ENCODE results near the gene USP49.

USP49 gene

GRCh38 chr6:41859356-41859755 is 35.8 kb downstream of the USP49 start:
- Mint-ChIP-seq H3K4me1 (ENCODE audit: low read depth) (no peaks in the 10 kb centered on the region), H3K27ac (no peak overlapping the region), H3K36me3 (no peaks in the 10 kb centered on the region), H3K4me3 (no peak overlapping the region), H3K9me3 (ENCODE audit: low read depth) (no peaks in the 10 kb centered on the region), H3K27me3 (no peaks in the 10 kb centered on the region)

GRCh38 chr6:41858703-41859102 is 36.5 kb downstream of the USP49 start:
- H3K4me3 Mint-ChIP-seq: no peak overlapping the region
- H3K4me1 Mint-ChIP-seq (ENCODE audit: low read depth): no peaks in the 10 kb centered on the region
- H3K27ac Mint-ChIP-seq: no peak overlapping the region
- no peaks in the 10 kb centered on the region for H3K36me3 Mint-ChIP-seq
- H3K27me3 Mint-ChIP-seq: no peaks in the 10 kb centered on the region
- no peaks in the 10 kb centered on the region for H3K9me3 Mint-ChIP-seq (ENCODE audit: low read depth)

GRCh38 chr6:41850861-41851260 is 44.3 kb downstream of the USP49 start:
- Mint-ChIP-seq H3K27ac (no peak overlapping the region), H3K9me3 (ENCODE audit: low read depth) (no peaks in the 10 kb centered on the region), H3K27me3 (no peaks in the 10 kb centered on the region), H3K36me3 (no peaks in the 10 kb centered on the region), H3K4me1 (ENCODE audit: low read depth) (peaks cover 6% of the 10 kb centered on the region), H3K4me3 (no peak overlapping the region)

GRCh38 chr6:41846666-41847237 is 48.4 kb downstream of the USP49 start:
- no peak overlapping the region for H3K27ac Mint-ChIP-seq
- no peaks in the 10 kb centered on the region for H3K36me3 Mint-ChIP-seq
- H3K27me3 Mint-ChIP-seq: no peaks in the 10 kb centered on the region
- no peaks in the 10 kb centered on the region for H3K9me3 Mint-ChIP-seq (ENCODE audit: low read depth)
- H3K4me3 Mint-ChIP-seq: no peak overlapping the region
- peaks cover 6% of the 10 kb centered on the region for H3K4me1 Mint-ChIP-seq (ENCODE audit: low read depth)

- H3K27me3 Mint-ChIP-seq: no peaks in the 10 kb centered on the region
- H3K4me1 Mint-ChIP-seq (ENCODE audit: low read depth): peaks cover 6% of the 10 kb centered on the region
- no peaks in the 10 kb centered on the region for H3K9me3 Mint-ChIP-seq (ENCODE audit: low read depth)
- H3K27ac Mint-ChIP-seq: no peak overlapping the region
- no peaks in the 10 kb centered on the region for H3K36me3 Mint-ChIP-seq
- H3K4me3 Mint-ChIP-seq: no peak overlapping the region
Observed at GRCh38 chr6:41843178-41843577, 52.0 kb downstream of the USP49 start.

- Mint-ChIP-seq H3K9me3 (ENCODE audit: low read depth) (no peaks in the 10 kb centered on the region), H3K4me1 (ENCODE audit: low read depth) (peaks cover 4% of the 10 kb centered on the region), H3K4me3 (no peak overlapping the region), H3K27ac (no peak overlapping the region), H3K36me3 (no peaks in the 10 kb centered on the region), H3K27me3 (no peaks in the 10 kb centered on the region)
Observed at GRCh38 chr6:41840326-41840725, 54.8 kb downstream of the USP49 start.

GRCh38 chr6:41836660-41837052 is 58.5 kb downstream of the USP49 start:
- Mint-ChIP-seq H3K27ac (no peak overlapping the region), H3K4me3 (no peak overlapping the region), H3K4me1 (ENCODE audit: low read depth) (peaks cover 6% of the 10 kb centered on the region), H3K36me3 (peaks cover 4% of the 10 kb centered on the region), H3K9me3 (ENCODE audit: low read depth) (no peaks in the 10 kb centered on the region), H3K27me3 (no peaks in the 10 kb centered on the region)

GRCh38 chr6:41836022-41836659 is 59.0 kb downstream of the USP49 start:
- Mint-ChIP-seq H3K27me3 (no peaks in the 10 kb centered on the region), H3K27ac (no peak overlapping the region), H3K36me3 (peaks cover 6% of the 10 kb centered on the region), H3K4me1 (ENCODE audit: low read depth) (peaks cover 6% of the 10 kb centered on the region), H3K4me3 (no peak overlapping the region), H3K9me3 (ENCODE audit: low read depth) (no peaks in the 10 kb centered on the region)

GRCh38 chr6:41832263-41832662 is 62.9 kb downstream of the USP49 start:
- H3K27ac Mint-ChIP-seq: no peak overlapping the region
- H3K4me3 Mint-ChIP-seq: no peak overlapping the region
- H3K9me3 Mint-ChIP-seq (ENCODE audit: low read depth): no peaks in the 10 kb centered on the region
- peaks cover 6% of the 10 kb centered on the region for H3K4me1 Mint-ChIP-seq (ENCODE audit: low read depth)
- peaks cover 6% of the 10 kb centered on the region for H3K36me3 Mint-ChIP-seq
- H3K27me3 Mint-ChIP-seq: no peaks in the 10 kb centered on the region

- H3K4me1 Mint-ChIP-seq (ENCODE audit: low read depth): no peaks in the 10 kb centered on the region
- H3K36me3 Mint-ChIP-seq: peaks cover under 1% of the 10 kb centered on the region
- H3K4me3 Mint-ChIP-seq: no peak overlapping the region
- H3K27me3 Mint-ChIP-seq: no peaks in the 10 kb centered on the region
- no peaks in the 10 kb centered on the region for H3K9me3 Mint-ChIP-seq (ENCODE audit: low read depth)
- no peak overlapping the region for H3K27ac Mint-ChIP-seq
Observed at GRCh38 chr6:41826343-41827022, 68.7 kb downstream of the USP49 start.

GRCh38 chr6:41824571-41825569 is 70.3 kb downstream of the USP49 start:
- Mint-ChIP-seq H3K4me3 (no peak overlapping the region), H3K4me1 (ENCODE audit: low read depth) (no peaks in the 10 kb centered on the region), H3K27ac (no peak overlapping the region), H3K9me3 (ENCODE audit: low read depth) (no peaks in the 10 kb centered on the region), H3K27me3 (no peaks in the 10 kb centered on the region), H3K36me3 (no peaks in the 10 kb centered on the region)

- H3K4me3 Mint-ChIP-seq: no peak overlapping the region
- no peaks in the 10 kb centered on the region for H3K9me3 Mint-ChIP-seq (ENCODE audit: low read depth)
- H3K4me1 Mint-ChIP-seq (ENCODE audit: low read depth): no peaks in the 10 kb centered on the region
- no peaks in the 10 kb centered on the region for H3K36me3 Mint-ChIP-seq
- no peak overlapping the region for H3K27ac Mint-ChIP-seq
- H3K27me3 Mint-ChIP-seq: no peaks in the 10 kb centered on the region
Observed at GRCh38 chr6:41823178-41823577, 72.0 kb downstream of the USP49 start.

- H3K4me1 Mint-ChIP-seq (ENCODE audit: low read depth): no peaks in the 10 kb centered on the region
- H3K27ac Mint-ChIP-seq: no peak overlapping the region
- no peaks in the 10 kb centered on the region for H3K36me3 Mint-ChIP-seq
- no peaks in the 10 kb centered on the region for H3K9me3 Mint-ChIP-seq (ENCODE audit: low read depth)
- no peak overlapping the region for H3K4me3 Mint-ChIP-seq
- H3K27me3 Mint-ChIP-seq: no peaks in the 10 kb centered on the region
Observed at GRCh38 chr6:41822021-41822420, 73.2 kb downstream of the USP49 start.

- Mint-ChIP-seq H3K4me3 (no peak overlapping the region), H3K36me3 (no peaks in the 10 kb centered on the region), H3K27ac (no peak overlapping the region), H3K9me3 (ENCODE audit: low read depth) (no peaks in the 10 kb centered on the region), H3K4me1 (ENCODE audit: low read depth) (no peaks in the 10 kb centered on the region), H3K27me3 (no peaks in the 10 kb centered on the region)
Observed at GRCh38 chr6:41821266-41821665, 73.9 kb downstream of the USP49 start.
